SK-N-SH treated with all-trans-retinoic acid at 6 μM for 48 hours (cell line): Measurements from ENCODE around the gene SMIM22.

Source experiments
- ESRRG ChIP-seq: fragments of 250-450 bp; sonication (Bioruptor Pico); IDR thresholded peaks from 2 replicates; pipeline ENCODE4 v1.6.1; 2021; ENCODE audit warnings: mild to moderate bottlenecking
- OSR1 ChIP-seq: fragments of 250-450 bp; sonication (Bioruptor Pico); IDR thresholded peaks from 2 replicates; pipeline ENCODE4 v1.8.0; 2022; ENCODE audit warnings: moderate library complexity, mild to moderate bottlenecking, inconsistent platforms
- RARB ChIP-seq: fragments of 250-450 bp; sonication (Bioruptor Pico); IDR thresholded peaks from 2 replicates; pipeline ENCODE4 v1.8.0; 2021; ENCODE audit warnings: mild to moderate bottlenecking, moderate library complexity
- TOX ChIP-seq: fragments of 250-450 bp; sonication (Bioruptor Pico); IDR thresholded peaks from 2 replicates; pipeline ENCODE4 v1.8.0; 2021; ENCODE audit warnings: mild to moderate bottlenecking, moderate library complexity, borderline replicate concordance
- TF ChIP-seq, protein P1 (sequence below): fragments of 250-450 bp; sonication (Bioruptor Pico); IDR thresholded peaks from 2 replicates; pipeline ENCODE4 v1.5.1; 2020; ENCODE audit warnings: low read depth, mild to moderate bottlenecking, moderate library complexity

DNA sequence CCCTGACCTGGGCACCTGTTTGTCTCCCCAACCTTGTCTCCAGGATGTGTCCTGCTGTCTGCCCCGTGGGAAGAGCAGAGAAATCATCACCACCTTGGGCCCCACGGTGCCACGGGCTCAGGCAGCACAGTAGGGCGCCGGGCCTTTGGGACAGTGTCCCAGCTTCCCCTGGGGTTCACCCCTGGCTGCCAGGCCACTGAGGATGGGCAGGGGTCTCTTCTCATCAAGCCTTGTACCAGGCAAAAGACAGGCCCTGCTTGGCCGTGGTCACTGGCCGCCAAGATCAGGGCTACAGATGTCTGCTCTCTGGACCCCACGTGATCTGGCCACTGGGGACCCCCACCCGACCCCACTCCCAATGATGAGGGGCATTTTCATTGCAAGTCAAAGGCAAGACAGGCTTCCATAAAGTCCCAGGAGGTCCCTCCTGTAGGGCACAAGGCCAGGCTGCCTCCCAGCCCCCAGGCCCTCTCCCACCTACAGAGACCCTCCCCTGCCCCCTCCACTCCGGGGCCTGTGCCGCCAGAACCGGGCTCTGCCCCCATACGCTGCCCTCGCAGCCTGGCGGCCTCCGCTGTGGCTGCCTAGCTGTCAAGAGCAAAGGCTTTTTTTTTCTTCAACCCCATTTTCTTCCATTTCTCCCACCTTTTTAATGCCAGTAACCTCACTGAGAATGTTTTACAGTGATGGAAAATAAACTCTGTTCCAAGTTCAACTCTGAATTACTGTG lies 46.3 kb upstream of the SMIM22 start:
- no peak for TF ChIP-seq ESRRG (CRISPR knock-in tag)
- no peak for TF ChIP-seq OSR1 (CRISPR knock-in tag)
- TF ChIP-seq TOX (CRISPR knock-in tag) = no peak
- TF ChIP-seq RARB (CRISPR knock-in tag) = no peak
- TF ChIP-seq, protein P1, sequence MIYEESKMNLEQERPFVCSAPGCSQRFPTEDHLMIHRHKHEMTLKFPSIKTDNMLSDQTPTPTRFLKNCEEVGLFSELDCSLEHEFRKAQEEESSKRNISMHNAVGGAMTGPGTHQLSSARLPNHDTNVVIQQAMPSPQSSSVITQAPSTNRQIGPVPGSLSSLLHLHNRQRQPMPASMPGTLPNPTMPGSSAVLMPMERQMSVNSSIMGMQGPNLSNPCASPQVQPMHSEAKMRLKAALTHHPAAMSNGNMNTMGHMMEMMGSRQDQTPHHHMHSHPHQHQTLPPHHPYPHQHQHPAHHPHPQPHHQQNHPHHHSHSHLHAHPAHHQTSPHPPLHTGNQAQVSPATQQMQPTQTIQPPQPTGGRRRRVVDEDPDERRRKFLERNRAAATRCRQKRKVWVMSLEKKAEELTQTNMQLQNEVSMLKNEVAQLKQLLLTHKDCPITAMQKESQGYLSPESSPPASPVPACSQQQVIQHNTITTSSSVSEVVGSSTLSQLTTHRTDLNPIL (CRISPR knock-in tag) = no peak
